HG03159 (cell line): ENCODE measurements around the gene TIMM23B.
A peak's percentile ranks its signal among the peaks of the same experiment; 100 is the strongest.
"Not testable (repeated sequence)": the region's sequence is repeated elsewhere in the genome, so short reads cannot be mapped to it uniquely, and the experiment has no call there.

Experiments
- ATAC-seq: cut with Tn5 transposase; IDR thresholded peaks from one replicate; pipeline ENCODE4 v1.9.1; 2021; ENCODE audit warnings: mild to moderate bottlenecking, moderate library complexity; ENCODE audit not compliant: unreplicated experiment

Gene TIMM23B

DNA sequence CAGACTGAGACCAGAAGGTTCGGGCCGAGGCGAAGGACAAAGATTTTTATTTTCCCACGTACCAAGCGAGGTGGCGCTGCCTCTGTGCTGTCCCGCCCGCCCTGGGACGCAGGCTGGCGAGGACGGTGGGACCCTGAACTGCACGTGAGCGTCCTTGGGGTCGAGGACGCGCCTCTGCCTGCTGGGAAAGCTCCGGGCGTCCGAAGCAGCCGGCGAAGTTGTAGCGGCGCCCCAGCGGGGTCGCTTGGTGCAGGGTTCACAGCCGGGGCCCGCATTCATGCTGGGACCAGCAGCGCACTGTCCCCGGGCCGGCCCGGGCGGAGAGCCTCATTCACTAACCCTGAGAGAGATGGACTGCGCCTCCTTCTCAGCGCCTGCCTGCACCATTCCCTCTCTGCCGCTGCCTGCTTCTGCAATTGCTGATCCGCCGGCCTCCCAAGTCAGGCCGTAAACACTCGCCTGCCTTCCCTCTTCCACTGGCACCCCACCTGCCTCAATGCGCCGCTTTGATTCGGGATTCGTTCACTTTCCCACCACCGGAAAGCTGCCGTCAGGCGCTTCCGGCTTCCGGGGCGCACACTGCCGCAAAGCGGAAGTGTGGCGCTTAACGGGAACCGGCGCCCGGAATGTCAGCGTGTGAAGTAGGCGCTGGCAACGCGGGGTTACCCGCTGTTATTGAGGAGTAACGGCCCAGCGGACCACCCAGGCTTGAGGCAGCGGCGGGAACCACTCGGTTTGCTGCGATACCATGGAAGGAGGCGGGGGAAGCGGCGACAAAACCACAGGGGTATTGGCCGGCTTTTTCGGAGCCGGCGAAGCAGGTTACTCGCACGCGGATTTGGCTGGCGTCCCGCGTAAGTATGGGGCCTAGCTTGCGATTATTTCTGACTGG is at the start of gene TIMM23B, which contains the start of gene PARG:
Gene TIMM23B, plus strand, starts transcription at position 607 of the 892 bp plus-strand sequence. Its CDS starts 142 bp downstream, at position 749.
Gene PARG, minus strand, starts transcription at position 581 of the 892 bp plus-strand sequence. Its CDS starts 302 bp downstream, at position 279.
- peak; percentile 68 for ATAC-seq

DNA sequence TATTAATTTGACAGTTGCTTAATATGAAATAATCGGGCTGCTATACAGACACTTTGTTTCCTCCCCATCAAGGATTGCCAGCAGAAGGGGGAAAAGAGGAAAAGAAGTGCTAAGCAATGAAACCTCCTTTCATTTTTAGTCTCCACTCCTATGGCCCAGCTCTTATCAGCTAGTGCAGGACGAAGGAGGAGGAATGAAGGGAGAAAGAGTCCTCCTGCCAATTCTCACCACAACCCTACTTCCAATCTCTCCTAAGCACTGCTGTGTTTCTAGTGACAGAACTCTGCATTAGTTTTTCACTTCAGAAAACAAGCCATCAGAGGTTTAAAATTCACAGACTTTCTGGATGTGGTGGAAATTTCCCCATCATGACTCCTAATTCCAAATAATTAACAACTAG is 41.9 kb upstream of the TIMM23B start:
- not testable (repeated sequence) for ATAC-seq

GRCh38 chr10:49900406-49900805 is 41.4 kb upstream of the TIMM23B start:
- not testable (repeated sequence) for ATAC-seq

- ATAC-seq: not testable (repeated sequence)
Observed at GRCh38 chr10:49903829-49904228, 38.0 kb upstream of the TIMM23B start.

DNA sequence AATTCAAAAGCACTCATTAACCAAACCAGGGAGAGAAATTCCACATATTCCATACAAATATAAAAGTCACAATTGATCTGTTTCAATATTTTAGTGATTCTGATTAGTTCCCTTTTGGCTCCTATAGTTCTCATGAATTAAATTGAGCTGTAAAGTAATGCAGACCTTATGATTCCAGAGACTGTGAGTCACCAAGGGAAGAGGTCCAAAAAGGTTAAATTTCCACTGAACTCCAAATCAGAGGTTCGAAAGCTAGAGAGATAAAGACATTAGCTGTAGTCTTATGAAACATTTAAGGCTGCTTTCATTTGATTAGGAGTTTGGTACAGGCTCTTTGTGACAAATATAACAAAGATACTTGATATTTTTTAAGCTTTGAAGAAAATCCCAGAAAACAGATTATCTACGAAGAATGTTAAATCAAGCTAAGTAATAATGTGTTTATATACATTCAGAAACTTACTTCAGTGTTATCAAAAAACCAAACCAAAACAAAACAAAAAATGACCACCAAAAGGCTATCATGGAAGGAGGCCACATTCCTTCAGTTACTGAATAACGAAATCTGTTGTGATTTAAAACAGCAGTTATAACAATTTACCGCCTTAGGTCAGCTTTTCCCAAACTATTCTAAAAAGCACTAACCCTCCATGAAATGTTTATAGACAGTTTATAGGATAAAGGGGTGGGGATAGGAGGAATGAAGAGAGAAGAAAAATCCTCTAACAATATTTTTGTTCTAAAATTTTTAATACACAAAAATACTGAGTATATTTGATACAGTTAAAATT is 33.4 kb upstream of the TIMM23B start:
- not testable (repeated sequence) for ATAC-seq

DNA sequence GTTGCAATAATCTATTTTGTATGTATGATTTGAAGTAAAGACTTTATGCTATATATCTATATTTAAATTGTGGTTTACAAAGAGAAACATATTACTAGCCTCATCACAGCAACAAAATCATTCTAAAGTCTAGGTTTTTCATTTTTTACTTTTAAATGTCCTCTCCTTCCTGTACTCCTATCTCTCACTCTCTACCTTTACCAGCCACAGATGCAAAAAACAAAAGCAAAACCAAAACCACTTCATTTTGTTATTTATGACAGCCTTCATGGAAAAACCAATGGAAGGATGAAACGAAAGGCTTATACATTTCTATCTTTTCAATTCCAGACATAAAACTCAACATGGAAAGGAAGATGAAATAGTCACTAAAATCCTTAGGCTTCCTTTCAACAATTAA is 31.6 kb upstream of the TIMM23B start:
- ATAC-seq: not testable (repeated sequence)

- ATAC-seq: not testable (repeated sequence)
Observed at GRCh38 chr10:49916451-49916850, 25.4 kb upstream of the TIMM23B start.

DNA sequence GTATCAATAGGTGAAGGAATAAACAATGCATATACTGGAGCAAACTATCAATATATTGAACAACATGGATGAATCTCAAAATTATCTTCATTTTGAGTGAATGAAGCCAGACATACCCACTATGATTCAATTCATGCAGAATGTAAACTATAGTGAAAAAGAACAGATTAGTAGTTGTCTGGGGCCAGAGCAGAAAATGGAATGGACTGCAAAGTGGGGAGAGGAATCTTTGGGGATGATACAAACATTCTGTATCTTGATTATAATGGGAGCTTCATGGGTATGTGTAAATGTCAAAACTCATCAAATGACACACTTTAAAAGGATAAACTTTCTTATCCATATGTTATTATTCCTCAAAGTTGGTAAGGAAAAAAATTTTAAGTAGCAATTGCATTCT is 23.9 kb upstream of the TIMM23B start:
- ATAC-seq: not testable (repeated sequence)

- not testable (repeated sequence) for ATAC-seq
Observed at GRCh38 chr10:49922041-49922440, 19.8 kb upstream of the TIMM23B start.

DNA sequence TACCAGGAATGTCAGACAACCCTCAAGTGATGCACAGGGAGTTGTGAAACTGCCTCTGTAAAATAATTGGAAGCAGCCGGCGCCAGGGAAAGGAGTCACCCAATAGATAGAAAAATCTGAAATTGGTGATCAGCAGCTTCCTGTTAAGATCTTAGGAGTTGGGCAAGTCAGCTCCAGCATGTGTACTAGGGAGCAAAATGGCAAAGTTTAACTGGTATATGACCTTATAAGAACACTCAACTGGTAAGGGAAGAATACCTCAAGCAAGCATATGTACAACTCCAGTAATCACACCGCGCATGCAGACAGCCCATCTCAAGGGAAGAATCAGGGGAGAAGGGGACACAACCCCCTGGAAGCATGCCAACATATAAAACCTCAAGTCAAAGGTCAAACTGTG is 18.3 kb upstream of the TIMM23B start:
- not testable (repeated sequence) for ATAC-seq

- ATAC-seq: not testable (repeated sequence)
Observed at GRCh38 chr10:49931276-49931675, 10.6 kb upstream of the TIMM23B start.

DNA sequence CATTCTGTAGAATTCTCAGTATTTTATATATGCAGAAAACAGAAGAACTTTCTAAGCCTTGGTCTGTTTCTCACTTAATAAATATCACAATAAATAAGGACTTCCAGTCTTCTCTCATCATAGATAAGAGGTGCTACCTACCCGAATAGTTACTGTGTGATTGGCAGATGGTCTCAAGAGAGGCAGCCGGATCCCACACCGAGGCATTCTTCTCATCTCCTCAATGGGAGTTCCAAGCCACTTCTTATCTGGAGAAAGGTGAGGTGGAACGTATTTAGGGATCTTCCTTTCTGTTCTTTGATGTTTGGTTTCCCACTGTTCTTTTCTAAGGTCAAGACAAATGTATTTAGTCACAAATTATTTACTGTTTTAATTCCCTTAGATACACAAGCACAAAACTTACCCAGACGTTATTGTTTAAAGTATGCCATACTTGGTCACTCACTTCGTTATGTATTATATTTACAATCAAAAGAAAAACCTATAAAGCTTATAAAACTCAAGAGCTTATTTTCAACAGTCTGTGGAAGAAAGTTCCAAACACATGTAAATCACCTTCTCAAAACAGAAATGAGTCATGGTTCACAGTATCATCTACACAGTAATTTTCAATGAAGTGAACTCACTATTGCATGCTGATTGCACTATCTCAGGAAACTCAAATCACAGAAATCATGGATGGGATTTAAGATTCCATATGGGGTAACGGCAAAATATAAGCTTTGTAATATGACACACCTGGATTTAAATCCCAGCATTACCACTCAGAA is 9.7 kb upstream of the TIMM23B start:
- ATAC-seq: not testable (repeated sequence)

DNA sequence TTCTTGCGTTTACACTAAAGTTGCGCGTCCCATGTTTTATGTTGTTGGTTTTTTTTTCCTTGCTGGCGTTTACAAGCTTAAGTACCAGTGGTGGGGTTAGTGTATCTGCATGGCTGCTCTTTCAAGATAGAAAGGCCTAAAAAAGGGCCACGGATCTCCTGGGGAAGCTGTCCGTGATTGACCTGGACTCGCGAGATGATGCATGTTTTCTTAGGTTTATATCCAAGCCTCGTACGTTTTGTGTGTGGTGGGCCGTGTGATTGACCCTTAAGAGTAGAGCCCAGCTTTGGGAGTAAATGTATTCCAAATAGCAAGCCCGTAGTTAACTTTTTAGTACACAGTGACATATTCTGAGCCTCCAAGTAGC is 469 bp downstream of the TIMM23B start:
- peak; percentile 15 for ATAC-seq

DNA sequence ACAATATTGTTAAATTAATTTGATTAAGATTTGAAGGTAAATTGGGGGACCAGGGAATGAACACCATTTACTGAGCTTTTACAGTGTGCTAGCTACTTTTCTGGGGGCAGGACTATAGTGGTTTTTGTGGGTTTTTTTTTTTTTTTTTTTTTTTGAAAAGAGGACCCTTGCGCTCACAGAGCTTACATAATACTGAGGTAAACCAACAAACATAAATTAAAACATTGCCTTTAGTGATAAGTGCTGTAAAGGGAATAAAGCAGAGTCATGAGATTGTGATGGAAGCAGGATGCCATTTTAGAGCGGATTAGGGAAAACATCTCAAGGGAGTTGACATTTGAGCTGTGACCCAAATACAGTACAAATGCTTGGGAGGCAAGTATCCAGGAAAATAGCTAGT is 1.8 kb downstream of the TIMM23B start:
- not testable (repeated sequence) for ATAC-seq

DNA sequence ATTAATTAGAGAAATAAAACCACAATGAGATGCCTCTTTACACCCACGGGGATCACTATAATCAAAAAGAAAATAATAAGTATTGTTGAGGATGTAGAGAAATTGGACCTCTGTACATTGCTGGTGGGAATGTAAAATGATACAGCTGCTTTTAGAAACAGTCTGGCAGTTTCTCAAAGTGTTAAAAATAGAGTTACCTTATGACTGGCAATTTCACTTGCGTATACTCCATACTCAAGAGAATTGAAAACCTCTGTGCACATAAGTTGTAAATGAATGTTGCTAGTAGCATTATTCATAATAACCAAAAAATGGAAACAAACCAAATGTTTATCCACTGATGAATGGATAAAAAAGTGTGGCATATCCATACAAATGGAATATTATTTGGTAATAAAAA is 6.3 kb downstream of the TIMM23B start:
- ATAC-seq: peak; percentile 75

DNA sequence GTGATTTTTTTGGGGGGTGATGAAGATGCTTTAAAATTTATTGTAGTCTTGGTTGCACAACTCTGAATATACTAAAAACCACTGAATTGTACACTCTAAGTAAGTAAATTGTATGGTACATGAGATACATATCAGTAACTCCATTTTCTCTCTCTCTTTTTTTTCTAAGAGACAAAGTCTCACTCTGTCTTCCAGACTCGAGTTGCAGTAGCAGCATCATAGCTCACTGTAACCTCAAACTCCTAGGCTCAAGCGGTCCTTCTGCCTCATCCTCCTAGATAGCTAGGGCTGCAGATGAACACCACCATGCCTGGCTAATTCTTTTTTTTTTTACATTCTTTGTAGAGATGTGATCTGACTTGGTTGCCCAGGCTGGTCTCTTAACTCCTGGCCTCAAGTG is 6.9 kb downstream of the TIMM23B start:
- not testable (repeated sequence) for ATAC-seq

DNA sequence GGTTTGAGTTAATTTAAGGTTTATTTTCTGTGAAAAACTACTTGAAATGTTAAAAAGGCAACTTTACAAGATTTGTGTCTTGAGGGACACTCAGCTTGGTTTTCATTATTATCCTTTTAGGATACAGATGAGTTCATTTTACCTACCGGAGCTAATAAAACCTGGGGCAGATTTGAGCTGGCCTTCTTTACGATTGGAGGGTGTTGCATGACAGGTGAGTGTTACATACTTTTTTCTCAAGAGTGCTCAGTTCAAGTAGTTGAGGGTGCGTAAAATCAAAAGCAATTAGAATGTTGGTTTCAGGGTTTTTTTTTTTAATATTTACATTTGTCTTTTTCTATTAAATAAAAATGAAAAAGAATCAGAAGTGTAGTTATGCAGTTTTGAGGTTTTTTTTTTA is 10.2 kb downstream of the TIMM23B start:
- ATAC-seq: not testable (repeated sequence)

- ATAC-seq: not testable (repeated sequence)
Observed at GRCh38 chr10:49953122-49953521, 11.3 kb downstream of the TIMM23B start.

GRCh38 chr10:49970331-49970857 is 28.5 kb downstream of the TIMM23B start:
- ATAC-seq: not testable (repeated sequence)

- not testable (repeated sequence) for ATAC-seq
Observed at GRCh38 chr10:49971466-49971865, 29.6 kb downstream of the TIMM23B start.
